GM13977 (cell line): Measurements from ENCODE around the gene CCDC30.
A peak's percentile ranks its signal among the peaks of the same experiment; 100 is the strongest.
"Not testable (repeated sequence)": the region's sequence is repeated elsewhere in the genome, so short reads cannot be mapped to it uniquely, and the experiment has no call there.

Source experiments
- DNase-seq: peaks from one replicate; pipeline ENCODE4 v3.0.0; 2012; ENCODE audit warnings: low spot score
- in situ Hi-C: fragments of 300-500 bp; cut with MboI; formaldehyde crosslinking; loops from one replicate; pipeline ENCODE4 v1.12.0; 2022; ENCODE audit warnings: low sequenced_read_pairs, low pct_unique_long_range_greater_than_20kb, mixed read lengths, inconsistent platforms; ENCODE audit not compliant: unreplicated experiment
- TF ChIP-seq, protein P1 (sequence below): IDR thresholded peaks from 2 replicates; pipeline ENCODE4 v1.5.1; 2012; ENCODE audit warnings: mild to moderate bottlenecking, control low read depth; ENCODE audit not compliant: insufficient read depth; ENCODE audit errors: extremely low read depth, missing control alignments

CCDC30 gene

DNA sequence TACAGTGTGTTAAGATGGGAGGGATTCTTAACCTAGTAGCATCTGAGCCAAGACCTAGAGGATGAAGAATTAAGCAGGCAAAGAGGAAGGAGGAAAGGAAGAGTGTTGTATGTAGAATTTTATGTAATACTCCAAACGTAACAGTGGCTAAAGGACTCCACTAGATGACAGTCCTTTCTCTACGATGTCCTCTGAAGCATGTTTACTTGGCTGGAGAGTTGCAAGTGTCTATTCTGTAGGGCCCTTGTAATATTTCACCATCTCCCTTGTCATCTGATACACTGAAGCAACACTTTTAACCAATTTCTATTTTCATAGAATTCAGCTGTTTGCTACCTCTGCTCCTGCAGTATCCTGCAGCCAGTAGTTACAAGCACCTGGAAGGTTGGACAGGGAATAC, 217.0 kb downstream of the CCDC30 start:
- in situ Hi-C loops: no loop called here
- TF ChIP-seq, protein P1, sequence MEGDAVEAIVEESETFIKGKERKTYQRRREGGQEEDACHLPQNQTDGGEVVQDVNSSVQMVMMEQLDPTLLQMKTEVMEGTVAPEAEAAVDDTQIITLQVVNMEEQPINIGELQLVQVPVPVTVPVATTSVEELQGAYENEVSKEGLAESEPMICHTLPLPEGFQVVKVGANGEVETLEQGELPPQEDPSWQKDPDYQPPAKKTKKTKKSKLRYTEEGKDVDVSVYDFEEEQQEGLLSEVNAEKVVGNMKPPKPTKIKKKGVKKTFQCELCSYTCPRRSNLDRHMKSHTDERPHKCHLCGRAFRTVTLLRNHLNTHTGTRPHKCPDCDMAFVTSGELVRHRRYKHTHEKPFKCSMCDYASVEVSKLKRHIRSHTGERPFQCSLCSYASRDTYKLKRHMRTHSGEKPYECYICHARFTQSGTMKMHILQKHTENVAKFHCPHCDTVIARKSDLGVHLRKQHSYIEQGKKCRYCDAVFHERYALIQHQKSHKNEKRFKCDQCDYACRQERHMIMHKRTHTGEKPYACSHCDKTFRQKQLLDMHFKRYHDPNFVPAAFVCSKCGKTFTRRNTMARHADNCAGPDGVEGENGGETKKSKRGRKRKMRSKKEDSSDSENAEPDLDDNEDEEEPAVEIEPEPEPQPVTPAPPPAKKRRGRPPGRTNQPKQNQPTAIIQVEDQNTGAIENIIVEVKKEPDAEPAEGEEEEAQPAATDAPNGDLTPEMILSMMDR: no peak
- DNase-seq: no peak

GRCh38 chr1:42680921-42681683, 218.0 kb downstream of the CCDC30 start:
- in situ Hi-C loops: no loop called here
- DNase-seq: no peak
- TF ChIP-seq, protein P1: no peak

DNA sequence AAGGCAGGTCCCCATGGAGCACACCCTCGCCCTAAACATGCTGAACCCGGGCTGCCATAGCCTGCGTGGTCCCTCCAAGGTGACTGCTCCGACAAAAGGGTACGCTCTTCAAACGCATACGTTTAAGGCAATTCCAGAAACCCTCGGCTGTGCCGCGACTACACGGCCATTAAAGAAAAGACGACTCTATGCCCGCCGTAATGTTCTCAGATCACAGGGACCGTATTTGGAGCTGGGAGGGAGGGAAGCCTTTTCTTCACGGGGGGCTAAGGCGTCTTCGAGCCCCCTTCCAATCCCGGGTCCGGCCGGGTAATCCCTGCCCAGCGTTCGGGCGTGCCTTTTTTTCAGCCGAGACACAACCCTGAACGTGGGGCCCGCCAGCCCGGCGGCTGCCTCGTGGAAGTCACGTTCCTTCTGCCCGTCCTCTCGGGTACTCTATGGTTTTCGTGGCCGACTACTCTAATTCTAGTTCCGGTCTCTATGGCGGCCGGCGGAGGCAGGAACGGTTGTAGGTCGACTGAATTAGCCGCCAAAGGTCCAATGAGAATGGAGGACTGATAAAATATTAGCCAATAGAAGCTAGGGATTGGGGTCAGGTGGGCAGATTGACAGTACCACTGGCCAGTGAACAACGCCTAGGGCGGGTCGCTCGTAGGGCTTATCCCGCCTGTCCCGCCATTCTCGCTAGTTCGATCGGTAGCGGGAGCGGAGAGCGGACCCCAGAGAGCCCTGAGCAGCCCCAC, 218.8 kb downstream of the CCDC30 start, which contains the start of gene YBX1:
Gene YBX1, plus strand, starts transcription at position 678 of the 743 bp plus-strand sequence. CDS start 148 bp downstream, outside the sequence.
- DNase-seq: peak; percentile 97
- TF ChIP-seq, protein P1: no peak
- in situ Hi-C loops: no loop called here

DNA sequence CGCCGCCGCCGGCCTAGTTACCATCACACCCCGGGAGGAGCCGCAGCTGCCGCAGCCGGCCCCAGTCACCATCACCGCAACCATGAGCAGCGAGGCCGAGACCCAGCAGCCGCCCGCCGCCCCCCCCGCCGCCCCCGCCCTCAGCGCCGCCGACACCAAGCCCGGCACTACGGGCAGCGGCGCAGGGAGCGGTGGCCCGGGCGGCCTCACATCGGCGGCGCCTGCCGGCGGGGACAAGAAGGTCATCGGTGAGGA, 219.3 kb downstream of the CCDC30 start:
- DNase-seq, in situ Hi-C loops: not testable (repeated sequence)

GRCh38 chr1:42682739-42683531, 219.8 kb downstream of the CCDC30 start:
- TF ChIP-seq, protein P1: no peak
- peak; percentile 87 for DNase-seq
- in situ Hi-C loops: no loop called here

- TF ChIP-seq, protein P1: no peak
- no peak for DNase-seq
- in situ Hi-C loops: no loop called here
Measured at GRCh38 chr1:42684139-42684538, 221.1 kb downstream of the CCDC30 start.

GRCh38 chr1:42686418-42686817, 223.3 kb downstream of the CCDC30 start:
- TF ChIP-seq, protein P1: no peak
- DNase-seq: no peak

More at GRCh38 chr1:42686418-42686817, 223.3 kb downstream of the CCDC30 start:
- in situ Hi-C loops: no loop called here
